ENCODE data around the gene SLC25A42.
"Not testable (repeated sequence)": the region's sequence is repeated elsewhere in the genome, so short reads cannot be mapped to it uniquely, and the experiment has no call there.

Gene SLC25A42, protein sequence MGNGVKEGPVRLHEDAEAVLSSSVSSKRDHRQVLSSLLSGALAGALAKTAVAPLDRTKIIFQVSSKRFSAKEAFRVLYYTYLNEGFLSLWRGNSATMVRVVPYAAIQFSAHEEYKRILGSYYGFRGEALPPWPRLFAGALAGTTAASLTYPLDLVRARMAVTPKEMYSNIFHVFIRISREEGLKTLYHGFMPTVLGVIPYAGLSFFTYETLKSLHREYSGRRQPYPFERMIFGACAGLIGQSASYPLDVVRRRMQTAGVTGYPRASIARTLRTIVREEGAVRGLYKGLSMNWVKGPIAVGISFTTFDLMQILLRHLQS

GRCh38 chr19:19063183-19064097, at the start of gene SLC25A42:
SLC25A42 (plus strand) TSS chr19:19063994; CDS start chr19:19096125, 32,131 bp downstream.
- DNase-seq, result peak; percentile 99

- no peak for DNase-seq
Measured at GRCh38 chr19:19021115-19021514, 42.7 kb upstream of the SLC25A42 start.

GRCh38 chr19:19022380-19022961, 41.3 kb upstream of the SLC25A42 start:
- DNase-seq, result no peak

DNA sequence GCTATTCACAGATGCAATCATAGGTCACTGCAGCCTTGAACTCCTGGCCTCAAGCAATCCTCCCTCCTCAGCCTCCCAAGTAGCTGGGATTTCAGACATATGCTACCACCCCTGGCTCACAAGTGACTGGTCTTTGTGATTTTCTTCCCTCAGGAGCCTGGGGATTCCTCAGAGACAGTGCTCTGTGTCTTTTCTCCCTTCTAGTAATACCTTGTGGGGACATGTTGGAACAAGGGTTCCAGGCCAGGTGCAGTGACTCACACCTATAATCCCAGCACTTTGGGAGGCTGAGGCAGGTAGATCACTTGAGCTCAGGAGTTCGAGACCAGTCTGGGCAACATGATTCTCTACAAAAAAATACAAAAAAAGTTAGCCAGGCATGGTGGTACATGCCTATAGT, 40.4 kb upstream of the SLC25A42 start:
- not testable (repeated sequence) for DNase-seq

GRCh38 chr19:19025861-19026260, 37.9 kb upstream of the SLC25A42 start:
- no peak for DNase-seq

DNA sequence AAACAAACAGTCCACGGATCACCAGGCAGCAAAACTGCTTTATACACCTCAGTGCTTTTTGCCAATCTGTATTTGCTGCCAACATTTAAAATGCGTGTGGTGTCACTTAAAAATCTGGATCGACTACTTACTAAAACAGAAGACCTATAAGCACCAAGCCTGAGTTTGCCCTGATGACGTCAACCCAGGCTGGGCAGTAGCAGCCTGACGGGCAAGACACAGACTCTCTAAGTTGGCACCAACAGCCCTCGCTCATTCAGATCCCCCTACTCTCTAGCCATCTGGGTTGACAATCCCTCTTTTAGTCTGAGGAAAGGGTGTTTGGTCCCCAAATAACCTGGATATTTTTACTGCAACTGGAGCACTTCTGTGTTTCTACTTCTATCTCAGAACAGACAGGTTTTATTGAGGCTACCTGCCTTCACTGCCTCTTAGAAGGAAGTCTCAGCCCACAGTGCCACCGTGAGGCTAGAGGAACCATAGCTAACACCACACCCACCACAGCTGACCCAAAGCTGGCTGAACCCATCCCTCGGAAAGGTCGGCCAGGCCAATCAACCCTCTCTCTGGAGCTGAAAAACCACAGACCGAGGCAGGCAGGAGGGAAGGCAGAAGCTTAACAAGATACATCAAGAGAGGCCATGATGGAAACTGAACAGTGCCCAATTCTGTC, 37.4 kb upstream of the SLC25A42 start:
- no peak for DNase-seq

GRCh38 chr19:19027228-19027627, 36.6 kb upstream of the SLC25A42 start:
- DNase-seq, result no peak

DNA sequence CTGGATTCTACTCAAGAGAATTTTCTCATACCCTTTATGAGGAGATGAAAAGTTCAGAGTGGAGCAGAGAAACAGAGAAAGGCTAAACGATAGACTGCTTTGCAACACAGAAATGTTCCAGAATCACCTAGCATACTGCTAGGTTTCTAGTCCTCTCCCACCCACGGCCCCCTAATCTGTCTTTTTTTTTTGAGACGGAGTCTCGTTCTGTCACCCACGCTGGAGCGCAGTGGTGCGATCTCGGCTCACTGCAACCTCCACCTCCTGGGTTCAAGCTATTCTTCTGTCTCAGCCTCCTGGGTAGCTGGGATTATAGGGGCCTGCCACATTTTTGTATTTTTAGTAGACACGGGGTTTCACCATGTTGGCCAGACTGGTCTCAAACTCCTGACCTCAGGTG, 35.3 kb upstream of the SLC25A42 start:
- DNase-seq, result no peak

DNA sequence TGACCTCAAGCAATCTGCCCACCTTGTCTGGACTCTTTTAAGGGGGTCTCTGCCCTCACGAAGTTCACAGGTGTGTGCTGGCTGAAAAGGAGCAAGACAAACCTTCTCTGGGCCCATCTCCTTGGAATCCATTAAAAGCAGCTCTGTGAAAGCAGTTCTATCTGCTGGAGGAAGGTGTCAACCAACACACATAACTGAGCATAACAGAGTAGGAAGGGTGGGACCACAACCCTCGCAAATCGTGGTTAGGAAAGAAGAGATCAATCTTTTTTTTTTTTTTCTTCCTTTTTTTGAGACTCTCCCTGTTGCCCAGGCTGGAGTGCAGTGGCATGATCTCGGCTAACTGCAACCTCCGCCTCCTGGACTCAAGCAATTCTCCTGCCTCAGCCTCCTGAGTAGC, 31.9 kb upstream of the SLC25A42 start:
- no peak for DNase-seq

- peak; percentile 92 for DNase-seq
Measured at GRCh38 chr19:19032420-19033175, 31.2 kb upstream of the SLC25A42 start.

DNA sequence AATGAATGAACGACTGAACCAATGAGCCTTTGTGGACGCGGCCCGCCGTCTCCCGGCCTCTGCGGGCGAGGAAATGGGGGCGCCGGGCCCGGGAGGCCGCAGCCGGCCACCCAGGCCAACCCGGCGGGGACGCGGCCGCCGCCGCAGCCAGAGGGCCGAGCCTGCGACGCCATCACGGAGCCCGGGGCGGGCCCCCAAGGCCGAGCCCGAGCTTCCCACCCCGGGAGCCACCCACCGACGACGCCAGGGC, 30.7 kb upstream of the SLC25A42 start:
- no peak for DNase-seq

DNA sequence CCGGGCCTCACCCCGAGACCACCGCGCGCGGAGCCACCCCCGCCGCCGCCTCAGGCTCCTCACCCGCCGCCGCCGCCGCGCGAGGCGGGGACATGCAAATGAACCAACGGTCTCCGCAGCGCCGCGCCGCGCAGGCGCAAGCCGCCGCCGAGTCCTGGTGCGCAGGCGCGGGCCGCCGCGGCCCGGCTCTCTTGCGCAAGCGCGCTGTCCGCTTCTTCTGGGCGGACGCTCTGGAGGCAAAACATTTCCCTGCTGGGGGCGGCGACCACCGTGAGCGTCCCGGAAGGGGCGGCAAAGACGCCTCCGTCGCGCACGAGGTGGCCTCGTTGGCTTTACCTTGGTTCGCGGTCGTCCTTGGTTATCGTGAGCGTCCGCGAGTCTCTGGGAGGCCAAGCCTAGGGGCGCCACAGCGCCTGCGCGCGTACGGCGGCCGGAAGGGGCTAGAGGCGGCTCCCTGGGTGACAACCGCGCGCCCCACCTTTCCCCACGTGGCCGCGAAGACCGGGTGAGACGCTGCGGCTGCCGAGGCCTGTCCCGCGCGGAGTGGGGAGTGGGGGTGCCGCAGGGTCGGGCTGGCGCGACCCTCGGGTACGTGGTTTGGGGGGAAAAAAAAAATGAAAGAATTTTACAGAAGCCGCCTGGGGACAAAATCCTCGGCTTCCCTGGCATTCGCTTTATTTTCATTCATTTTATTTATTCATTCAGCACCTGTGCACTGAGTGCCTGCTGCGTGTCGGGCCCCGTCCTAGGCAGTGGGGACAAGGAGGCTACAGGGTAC, 30.2 kb upstream of the SLC25A42 start, which contains the start of the genes ARMC6 and SUGP2:
Gene ARMC6 (plus strand): TSS at position 178 of the 778 bp plus-strand sequence. CDS start 607 bp downstream, outside the sequence.
Gene SUGP2 (minus strand): TSS at position 92 of the 778 bp plus-strand sequence. CDS start 2,446 bp downstream, outside the sequence.
- peak; percentile 90 for DNase-seq

DNA sequence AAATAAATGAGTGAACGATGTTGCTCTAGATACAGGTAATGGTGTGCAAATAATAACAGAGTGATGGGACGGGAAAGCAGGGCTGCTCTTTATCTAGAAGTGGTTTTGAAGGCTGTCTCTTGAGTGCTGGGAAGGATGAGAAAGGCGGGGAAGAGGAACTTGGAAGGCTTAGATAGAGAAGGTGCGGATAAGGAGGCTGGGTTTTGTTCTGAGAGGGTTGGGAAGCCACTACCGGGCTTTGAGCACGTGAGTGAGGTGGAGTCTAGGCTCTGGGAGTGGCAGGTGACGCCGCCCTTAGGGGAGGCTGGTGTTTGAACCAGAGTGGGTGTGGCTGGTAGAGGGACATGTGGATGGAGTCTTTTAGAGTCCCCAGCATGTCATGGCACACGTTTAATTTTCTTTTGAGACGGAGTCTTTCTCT, 29.6 kb upstream of the SLC25A42 start:
- DNase-seq, result peak; percentile 82

DNA sequence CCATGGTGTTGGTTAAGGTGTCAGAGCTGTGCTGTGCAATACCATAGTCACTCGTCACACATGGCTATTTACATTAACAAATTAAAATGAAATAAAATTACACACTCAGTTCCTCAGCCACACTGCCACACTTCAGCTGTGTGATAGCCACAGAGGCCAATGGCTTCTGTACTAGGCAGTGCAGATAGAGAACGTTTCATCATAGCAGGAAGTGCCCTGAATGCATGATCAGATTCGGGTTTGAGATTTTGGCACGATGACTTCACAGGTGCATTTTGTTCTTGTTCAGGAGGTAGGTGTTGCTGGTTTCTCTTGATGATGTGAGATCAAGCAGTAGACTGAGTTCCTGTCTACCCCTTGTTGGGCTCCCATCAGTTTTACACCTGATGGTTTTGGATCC, 23.9 kb upstream of the SLC25A42 start:
- DNase-seq, result no peak

DNA sequence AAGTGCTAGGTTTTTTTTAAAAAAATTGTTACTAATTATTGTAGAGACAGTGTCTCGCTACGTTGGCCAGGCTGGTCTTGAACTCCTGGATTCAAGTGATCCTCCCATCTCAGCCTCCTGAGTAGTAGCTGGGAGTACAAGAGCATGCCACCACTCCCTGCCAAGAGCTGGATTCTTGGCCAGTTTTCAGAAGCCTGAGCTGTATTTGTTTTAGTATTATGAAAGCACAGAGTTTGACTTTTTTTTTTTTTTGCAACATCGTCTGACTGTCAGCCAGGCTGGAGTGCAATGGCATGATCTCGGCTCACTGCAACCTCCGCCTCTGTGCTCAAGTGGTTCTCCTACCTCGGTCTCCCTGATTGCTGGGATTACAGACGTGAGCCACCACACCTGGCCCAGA, 23.4 kb upstream of the SLC25A42 start:
- no peak for DNase-seq

GRCh38 chr19:19042732-19043280, 21.0 kb upstream of the SLC25A42 start:
- no peak for DNase-seq

GRCh38 chr19:19043481-19043880, 20.3 kb upstream of the SLC25A42 start:
- no peak for DNase-seq

DNA sequence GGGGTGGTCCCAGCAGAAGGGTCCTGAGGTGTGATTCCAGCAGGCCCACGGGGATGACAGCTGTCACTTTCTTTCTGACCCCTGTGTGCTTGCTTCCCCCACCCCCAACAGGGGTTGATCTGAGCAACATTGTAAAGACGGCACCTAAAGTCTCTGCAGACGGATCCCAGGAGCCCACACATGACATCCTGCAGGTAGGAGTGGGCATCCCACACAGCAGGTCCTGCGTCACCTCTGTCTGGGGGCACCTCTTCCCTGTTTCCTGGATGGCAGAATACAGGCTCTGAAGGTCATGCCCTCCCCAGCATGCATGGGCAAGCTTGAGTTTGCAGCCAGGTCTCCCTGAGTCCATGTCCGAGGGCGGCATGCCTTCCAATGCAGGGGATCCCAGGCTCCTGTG, 19.9 kb upstream of the SLC25A42 start:
- no peak for DNase-seq

GRCh38 chr19:19049406-19049805, 14.4 kb upstream of the SLC25A42 start:
- no peak for DNase-seq

DNA sequence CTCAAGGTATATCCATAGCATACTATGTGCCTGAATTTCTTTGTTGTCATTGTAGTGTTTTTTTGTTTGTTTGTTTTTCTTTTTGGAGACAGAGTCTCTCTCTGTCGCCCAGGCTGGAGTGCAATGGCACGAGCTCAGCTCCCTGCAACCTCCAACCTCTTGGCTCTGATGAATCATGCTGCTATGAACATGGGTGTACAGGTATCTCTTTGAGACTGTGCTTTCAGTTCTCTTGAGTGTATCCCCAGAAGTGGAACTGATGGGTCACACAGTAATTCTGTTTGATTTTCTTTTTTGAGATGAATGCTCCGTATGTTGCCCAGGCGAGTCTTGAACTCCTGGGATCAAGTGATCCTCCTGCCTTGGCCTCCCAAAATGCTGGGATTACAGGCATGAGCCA, 13.7 kb upstream of the SLC25A42 start:
- no peak for DNase-seq

DNA sequence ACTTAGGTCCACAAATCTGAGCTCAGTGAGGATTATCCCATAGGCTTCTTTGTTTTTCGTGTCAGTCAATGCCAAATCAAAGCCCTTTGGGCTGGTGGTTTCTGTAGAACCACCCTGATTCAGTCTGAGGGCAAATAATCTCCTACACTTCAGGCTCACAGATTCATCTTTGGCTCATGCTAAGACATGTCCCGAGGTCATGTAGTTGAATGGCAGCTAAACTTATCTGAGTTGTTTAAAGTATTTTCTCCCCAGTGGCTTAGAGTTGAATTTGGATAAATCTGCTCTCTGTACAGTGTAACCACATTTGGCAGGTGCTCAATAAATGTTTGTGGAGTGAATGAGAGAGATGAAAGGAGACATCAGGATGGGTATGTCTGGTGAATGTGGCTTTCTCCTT, 13.1 kb upstream of the SLC25A42 start:
- DNase-seq, result no peak

Measured in stimulated activated CD8-positive, alpha-beta memory T cell treated with anti-CD3 and anti-CD28 coated beads, Interleukin-4, amount 100 ng/mL, for 48 hours (primary cell).